NCI-H82 (cell line): ENCODE results near the gene APBB1IP.
"Not testable (repeated sequence)": the region's sequence is repeated elsewhere in the genome, so short reads cannot be mapped to it uniquely, and the experiment has no call there.

Experiments
- DNase-seq: peaks from one replicate; lab custom pipeline; 2025; lab: John Stamatoyannopoulos, UW

The APBB1IP gene

GRCh38 chr10:26566525-26567350 is 128.6 kb downstream of the APBB1IP start:
- DNase-seq, result peak; percentile 56

GRCh38 chr10:26567351-26567721 is 129.2 kb downstream of the APBB1IP start:
- peak; percentile 29 for DNase-seq

GRCh38 chr10:26571655-26572054 is 133.5 kb downstream of the APBB1IP start:
- DNase-seq, result no peak

DNA sequence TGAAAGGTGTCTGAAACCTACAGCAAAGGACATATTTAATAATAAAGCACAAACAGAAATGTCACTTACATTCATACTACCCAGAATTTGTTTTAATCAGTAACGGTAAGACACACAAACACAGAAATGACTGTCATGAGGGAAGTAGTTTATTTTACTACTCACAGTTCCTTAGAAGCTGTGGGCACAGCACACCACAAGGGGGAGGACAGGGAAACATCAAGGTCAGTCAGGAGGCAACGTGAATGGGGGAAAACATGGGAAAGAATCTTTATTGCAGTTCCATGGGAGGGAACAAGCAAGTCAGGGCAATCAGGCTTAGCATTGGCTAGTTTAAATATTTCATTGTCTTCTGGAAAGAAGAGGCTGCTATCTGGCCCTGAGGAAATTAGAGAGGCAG is 135.5 kb downstream of the APBB1IP start:
- no peak for DNase-seq

DNA sequence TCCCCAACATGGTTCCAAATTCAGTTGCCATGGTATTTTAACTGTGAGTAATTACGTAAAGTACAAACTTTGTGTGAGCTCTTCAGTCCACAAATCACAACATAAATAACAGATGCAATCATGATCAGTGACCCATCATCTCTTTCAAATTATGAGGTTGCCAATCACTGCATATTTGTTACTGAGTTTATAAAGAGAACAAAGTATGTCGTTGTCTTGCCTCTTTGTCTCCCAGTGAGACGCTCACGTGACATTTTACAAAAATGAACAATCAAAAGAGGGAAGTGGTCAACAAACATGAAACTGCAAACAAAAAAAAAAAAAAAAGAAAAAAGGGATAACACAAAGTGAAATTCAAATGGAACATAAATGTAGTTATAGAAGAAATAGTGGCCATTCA is 136.6 kb downstream of the APBB1IP start:
- DNase-seq, result no peak

- DNase-seq, result not testable (repeated sequence)
Observed at GRCh38 chr10:26578371-26578770, 140.2 kb downstream of the APBB1IP start.

- no peak for DNase-seq
Observed at GRCh38 chr10:26579256-26580063, 141.3 kb downstream of the APBB1IP start.

- DNase-seq, result no peak
Observed at GRCh38 chr10:26586211-26586610, 148.1 kb downstream of the APBB1IP start.

DNA sequence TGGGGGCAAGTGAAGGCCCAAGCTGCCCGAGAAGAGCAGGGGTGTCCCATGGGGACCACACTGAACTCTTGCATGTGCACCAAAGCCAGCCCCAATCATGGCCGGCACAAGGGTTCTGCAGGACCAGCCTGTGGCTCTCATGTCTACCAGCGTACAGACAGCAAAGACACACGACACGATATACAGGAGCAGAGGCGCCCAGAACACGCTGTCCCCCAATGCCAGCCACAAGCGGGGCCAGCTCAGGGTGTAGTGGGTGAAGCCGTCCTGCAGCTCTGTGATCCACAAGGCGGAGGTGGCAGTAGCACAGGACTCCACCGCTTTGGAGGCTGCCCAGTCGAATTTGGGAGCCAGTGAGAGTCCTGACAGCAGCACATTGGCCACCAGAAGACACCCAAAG is 150.5 kb downstream of the APBB1IP start:
- DNase-seq, result no peak

DNA sequence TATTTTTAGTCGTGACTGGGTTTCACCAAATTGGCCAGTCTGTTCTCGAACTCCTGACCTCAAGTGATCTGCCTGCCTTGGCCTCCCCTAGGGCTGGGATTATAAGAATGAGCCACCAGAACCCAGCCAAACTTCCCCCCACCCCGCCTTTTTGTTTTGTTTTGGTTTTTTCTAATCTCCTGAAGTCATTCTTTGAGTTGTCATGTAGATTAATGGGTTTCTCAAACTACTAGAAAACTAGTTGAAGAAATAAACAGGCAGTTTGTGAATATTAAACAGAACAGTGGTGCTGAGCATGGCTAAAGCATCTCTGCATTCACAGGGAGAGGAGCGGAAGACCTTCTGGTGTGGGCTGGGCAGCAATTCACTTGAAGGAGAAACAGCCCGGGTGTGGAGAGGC is 151.7 kb downstream of the APBB1IP start:
- not testable (repeated sequence) for DNase-seq

- DNase-seq, result no peak
Observed at GRCh38 chr10:26593896-26594295, 155.8 kb downstream of the APBB1IP start.

DNA sequence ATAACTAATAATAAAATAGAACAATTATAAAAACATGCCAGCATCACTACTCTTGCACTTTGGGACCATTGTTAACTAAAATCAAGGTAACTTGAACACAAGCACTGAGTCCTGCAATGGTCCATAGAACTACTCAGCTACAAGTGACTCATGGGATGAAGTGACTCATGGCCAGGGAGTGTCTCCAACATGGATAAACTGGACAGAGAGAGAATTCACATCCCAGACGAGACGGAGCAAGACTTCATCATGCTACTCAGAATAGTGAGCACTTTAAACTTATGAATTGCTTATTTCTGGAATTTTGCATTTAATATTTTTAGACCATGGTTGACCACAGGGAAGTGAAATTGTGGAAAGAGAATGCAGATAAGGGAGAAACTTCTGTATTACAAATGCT is 165.1 kb downstream of the APBB1IP start:
- not testable (repeated sequence) for DNase-seq

DNA sequence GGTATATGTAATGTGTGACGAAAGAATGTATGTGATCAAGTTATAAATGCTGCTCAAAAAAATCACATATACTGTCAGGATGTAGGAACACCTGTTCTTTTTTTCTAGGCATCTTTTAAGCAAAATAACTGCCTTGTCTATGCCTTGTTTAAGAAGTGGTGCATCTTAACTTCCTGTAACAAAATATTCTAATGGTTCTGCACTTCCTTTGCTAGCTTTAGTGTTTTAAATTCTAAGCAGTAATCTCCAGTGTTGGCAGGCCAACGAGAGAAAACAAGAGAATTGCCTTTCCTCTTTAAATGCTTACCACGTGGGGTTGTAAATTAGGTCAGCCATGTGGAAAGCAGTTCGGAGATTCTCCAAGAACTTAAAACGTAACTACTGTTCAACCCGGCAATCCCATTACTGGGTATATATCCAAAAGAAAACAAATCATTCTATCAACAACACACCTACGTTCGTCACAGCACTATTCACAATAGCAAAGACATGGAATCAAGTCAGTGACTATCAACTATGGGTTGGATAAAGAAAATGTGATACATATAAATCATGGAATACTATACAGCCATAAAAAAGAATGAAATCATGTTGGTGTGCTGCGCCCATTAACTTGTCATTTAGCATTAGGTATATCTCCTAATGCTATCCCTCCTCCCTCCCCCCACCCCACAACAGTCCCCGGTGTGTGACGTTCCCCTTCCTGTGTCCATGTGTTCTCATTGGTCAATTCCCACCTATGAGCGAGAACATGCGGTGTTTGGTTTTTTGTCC is 166.4 kb downstream of the APBB1IP start:
- DNase-seq, result not testable (repeated sequence)

- peak; percentile 22 for DNase-seq
Observed at GRCh38 chr10:26606389-26606877, 168.3 kb downstream of the APBB1IP start.

GRCh38 chr10:26612151-26612915 is 174.2 kb downstream of the APBB1IP start:
- DNase-seq, result no peak
